HCT116 (cell line): ENCODE measurements around the gene CYLC2.

Experiments
- CEBPB ChIP-seq: IDR thresholded peaks from 2 replicates; pipeline ENCODE4 v1.6.1; 2012; ENCODE audit warnings: low read depth
- POLR2AphosphoS5 ChIP-seq: IDR thresholded peaks from 2 replicates; pipeline ENCODE4 v1.6.1; 2011; ENCODE audit warnings: mild to moderate bottlenecking, low read depth, low read length, moderate library complexity

- TF ChIP-seq CEBPB (no peak), POLR2AphosphoS5 (no peak)
These were observed 27.2 kb upstream of the CYLC2 start for GRCh38 chr9:102967979-102968378.
